ENCODE data around the gene TMED10.

Gene TMED10

DNA sequence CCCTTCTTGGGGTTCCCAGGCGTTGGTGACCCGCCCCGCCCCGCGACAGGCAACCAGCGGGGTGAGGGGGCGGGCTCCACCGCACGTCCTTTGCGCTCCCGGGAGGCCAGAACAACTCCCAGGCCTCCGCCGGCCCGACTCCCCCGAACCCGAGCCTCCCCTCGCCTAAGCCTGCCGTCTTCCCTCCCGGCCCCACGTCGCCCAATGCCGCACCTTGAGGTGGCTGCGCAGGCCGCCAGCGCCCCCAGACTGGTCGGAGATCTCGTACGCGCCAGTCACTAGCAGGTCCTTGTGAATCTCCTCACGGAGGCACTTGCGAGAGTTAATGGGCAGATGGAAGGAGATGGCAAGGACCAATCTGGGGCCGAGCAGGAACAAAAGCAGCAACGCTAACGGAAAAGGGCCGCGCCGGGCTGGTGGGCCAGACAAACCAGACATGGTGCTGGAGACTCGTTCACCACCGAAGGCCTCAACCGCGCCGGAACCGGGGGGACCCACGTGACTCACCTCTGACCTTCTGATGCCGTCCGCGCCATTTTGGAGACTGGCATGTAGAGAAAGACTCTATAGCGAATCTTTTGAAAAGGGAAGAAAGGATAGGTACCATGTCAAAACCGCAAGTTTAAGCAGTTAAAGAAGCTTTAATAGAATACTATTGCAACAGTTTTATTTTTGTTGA lies at the start of gene TMED10:
TSS of gene TMED10 (minus strand) at position 471 of the 679 bp plus-strand sequence. CDS start at position 438, 33 bp downstream.
- DNase-seq = peak; percentile 97

DNA sequence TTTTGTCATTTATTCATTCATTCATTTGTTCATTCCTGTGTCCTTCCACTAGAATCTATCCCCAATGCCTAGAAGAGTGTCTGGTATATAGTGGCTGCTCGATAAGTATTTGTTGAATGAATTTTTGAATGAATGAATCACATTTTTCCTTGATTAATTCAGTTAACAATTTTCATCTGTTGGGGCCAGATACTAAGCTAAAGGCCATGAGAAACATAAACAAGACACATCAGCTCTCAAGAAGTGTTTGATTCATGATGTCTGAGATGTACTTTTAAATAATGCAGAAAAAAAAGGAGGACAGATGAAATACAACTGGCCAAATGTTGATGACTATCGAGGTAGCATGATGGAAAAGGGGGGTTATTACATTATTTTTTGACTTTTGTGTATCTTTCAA lies 48.1 kb upstream of the TMED10 start:
- DNase-seq = no peak

DNA sequence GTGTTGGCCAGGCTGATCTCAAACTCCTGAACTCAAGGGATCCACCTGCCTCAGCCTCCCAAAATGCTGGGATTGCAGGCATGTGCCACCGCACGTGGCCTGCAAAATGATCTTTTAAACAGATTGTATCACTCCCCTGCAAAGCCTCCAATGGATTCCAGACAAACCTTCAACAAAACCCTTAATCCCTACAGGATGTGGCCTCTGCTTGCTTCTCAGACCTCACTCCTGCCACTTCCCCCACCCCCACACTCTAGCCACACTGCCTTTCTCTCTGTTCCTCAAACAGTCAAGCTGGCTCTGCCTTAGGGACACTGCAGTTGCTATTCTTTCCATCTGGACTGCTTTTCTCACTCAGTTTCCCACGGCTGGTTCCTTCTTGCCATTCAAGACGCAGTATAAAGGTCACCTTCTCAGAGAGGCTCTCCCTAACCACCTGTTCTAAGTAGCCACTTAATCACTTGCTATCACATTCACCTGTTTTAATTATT lies 47.3 kb upstream of the TMED10 start:
- no peak for DNase-seq

GRCh38 chr14:75222208-75222701 lies 45.8 kb upstream of the TMED10 start:
- DNase-seq = no peak

GRCh38 chr14:75221797-75222196 lies 45.4 kb upstream of the TMED10 start:
- DNase-seq = no peak

DNA sequence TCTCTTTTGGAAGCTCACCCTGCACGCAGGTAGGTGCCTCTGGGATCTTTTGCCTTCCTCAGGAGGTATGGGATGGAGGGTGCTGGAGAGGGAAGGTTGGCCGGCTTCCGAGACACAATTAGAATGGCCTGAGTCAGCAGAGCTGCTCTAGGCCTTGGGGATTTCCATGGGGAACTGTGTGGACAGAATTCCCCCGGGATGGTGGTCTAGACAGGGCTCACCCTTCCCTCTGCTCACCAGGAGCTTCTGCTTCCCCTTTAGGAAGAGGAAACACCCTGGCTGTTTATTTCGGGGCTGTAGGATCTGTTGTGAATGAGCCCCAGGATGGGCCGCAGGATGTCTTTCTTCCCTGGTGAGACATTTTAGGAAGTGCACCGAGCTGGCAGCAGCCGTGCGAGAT lies 43.7 kb upstream of the TMED10 start:
- DNase-seq = no peak

GRCh38 chr14:75217508-75218206 lies 41.2 kb upstream of the TMED10 start:
- no peak for DNase-seq

GRCh38 chr14:75216427-75217006 lies 40.1 kb upstream of the TMED10 start:
- DNase-seq = no peak

- DNase-seq = no peak
Observed at GRCh38 chr14:75215520-75215919, 39.1 kb upstream of the TMED10 start.

DNA sequence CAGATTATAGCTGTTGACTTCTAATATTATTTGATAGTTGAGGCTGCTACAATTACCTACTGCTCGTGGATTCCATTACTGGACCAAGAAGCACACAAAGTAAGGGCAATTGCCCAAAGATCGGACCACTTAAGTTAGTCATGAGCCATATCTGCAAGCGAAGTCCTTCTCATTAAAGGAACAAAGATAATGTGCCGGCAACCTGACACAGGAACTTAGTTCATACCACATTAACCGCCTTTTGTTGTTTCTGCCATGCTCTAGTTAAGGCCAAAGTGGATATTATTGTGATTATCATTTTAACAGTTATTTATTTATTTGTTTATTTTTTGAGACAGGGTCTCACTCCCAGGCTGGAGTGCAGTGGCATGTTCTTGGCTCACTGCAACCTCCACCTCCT lies 38.1 kb upstream of the TMED10 start:
- no peak for DNase-seq

DNA sequence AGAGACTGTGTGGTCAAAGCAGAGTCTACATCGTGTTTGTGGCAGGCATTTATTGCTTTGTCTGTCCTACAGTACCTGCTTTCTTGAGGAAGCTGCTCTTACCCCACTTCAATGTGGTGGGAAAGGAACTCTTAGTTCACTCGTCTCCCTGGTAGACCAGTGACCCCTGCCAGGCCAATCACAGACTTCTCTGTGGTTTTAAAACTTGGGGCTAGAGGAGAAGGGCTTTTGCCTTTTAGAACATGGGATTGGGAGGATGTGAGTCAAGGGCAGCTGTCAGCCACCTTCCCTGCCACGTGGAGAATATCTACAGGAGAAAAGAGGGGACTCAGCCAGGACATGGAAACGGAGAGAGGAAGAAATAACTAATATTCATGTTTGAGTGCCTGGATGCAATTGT lies 36.8 kb upstream of the TMED10 start:
- no peak for DNase-seq

DNA sequence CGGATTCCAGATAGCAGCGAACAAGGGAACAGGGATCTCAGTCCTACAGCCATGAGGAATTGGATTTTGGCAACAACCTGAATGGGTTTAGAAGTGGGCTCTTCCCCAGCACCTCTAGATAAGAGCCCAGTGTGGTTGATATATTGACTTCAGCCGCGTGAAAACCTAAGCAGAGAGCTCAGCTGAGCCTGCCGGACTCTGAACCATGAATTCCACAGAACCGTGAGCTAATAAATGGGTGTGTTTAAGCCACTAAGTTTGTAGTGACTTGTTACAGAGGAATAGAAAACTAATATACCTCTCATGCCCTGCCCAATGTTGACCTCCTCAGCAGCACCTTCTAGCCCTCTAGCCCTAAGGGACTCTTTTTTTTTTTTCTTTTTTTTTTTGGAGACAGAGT lies 32.4 kb upstream of the TMED10 start:
- DNase-seq = no peak

DNA sequence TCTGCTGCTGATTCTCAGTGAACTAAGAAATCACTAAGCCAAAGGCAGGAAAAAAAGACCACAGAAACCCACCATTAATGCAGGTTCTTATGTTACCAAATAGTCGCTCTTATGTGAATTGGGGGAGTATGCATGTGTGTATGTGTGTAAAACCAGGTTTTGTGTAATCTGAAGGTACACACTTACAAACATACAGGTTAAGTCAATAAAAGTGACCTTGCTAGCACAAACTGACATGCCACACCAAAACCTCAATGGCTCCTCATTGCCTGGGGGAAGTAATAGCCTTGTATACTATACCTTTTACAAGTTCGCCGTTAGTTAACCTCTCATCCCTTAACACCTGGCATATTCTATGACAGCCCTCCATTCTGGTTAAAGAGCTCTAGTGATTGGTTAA lies 29.8 kb upstream of the TMED10 start:
- DNase-seq = no peak

- DNase-seq = no peak
Observed at GRCh38 chr14:75205591-75205990, 29.2 kb upstream of the TMED10 start.

GRCh38 chr14:75204116-75204515 lies 27.7 kb upstream of the TMED10 start:
- DNase-seq = no peak

DNA sequence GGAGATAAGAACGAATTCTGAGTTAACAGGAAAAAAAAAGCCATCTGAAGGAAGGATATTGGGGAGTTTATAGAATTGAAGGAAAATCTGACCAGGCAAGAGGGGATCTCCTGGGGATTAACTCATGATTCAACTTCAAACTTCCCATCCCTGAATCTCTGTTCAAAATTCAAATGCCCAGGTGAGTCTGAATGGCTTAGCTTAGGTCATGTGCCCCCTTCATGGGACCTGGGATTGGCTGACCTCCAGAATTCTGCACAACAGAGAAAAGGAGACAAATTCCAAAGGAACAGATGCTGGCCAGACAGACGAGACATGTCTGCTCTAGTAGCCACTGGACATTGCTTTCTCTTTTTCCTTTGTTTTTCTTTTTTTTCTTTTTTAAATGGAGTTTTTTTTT lies 26.2 kb upstream of the TMED10 start:
- DNase-seq = no peak

GRCh38 chr14:75201087-75201486 lies 24.7 kb upstream of the TMED10 start:
- DNase-seq = no peak

DNA sequence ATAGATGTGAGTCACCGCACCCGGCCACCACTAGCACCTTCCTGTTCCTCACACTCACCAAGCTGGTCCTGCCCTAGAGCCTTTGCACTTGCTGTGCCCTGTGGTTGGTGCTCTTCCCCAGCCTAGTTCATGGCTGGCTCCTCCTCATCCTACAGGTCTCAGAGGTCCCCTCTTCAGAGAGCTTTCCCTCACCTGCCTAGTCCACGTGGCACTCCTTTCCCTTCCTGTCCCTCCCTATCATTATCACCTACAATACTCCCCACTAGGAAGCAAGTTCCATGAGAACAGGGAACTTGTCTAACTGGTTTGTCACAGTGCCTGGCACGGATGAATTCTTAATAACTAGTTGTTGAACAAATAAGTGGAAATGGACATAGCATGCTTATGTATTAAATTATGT lies 24.0 kb upstream of the TMED10 start:
- DNase-seq = no peak

GRCh38 chr14:75198291-75198933 lies 22.0 kb upstream of the TMED10 start:
- no peak for DNase-seq

- no peak for DNase-seq
Observed at GRCh38 chr14:75197338-75197737, 20.9 kb upstream of the TMED10 start.

- no peak for DNase-seq
Observed at GRCh38 chr14:75196468-75196867, 20.1 kb upstream of the TMED10 start.

- no peak for DNase-seq
Observed at GRCh38 chr14:75196064-75196463, 19.7 kb upstream of the TMED10 start.

DNA sequence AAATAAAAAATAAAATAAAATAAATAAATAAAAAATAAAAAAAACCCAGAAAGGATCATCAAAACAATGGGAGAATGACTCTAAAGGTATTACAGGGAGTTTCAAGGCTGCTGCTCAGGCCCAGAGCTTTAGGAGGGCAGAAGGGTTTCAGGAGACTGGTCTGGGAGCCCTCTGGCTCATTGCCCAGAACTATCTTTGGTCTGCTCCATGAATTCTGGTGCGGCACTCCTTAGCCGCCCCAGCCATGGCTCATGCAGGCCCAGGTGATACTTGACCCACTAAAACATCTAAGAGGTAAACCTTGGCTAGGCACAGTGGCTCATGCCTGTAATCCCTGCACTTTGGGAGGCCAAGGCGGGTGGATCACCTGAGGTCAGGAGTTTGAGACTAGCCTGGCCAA lies 14.7 kb upstream of the TMED10 start:
- DNase-seq = no peak

DNA sequence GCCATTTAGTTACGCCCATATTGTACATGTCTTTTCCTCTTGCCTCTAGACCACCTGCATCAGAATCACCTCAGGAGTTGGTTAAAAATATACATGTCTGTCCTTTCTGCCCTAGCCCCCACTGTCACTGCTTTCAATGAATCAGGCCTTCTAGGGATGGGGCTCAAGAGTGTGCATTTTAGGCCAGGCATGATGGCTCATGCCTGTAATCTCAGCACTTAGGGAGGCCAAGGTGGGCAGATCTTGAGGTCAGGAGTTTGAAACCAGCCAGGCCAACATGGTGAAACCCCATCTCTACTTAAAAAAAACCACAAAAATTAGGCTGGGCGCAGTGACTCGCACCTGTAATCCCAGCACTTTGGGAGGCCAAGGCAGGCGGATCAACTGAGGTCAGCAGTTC lies 13.6 kb upstream of the TMED10 start:
- DNase-seq = no peak

All from retina (tissue), 1 donor.